Measurements from ENCODE around the gene FRMD4A. TPM values are rescaled to one million over a fixed set of nuclear protein-coding genes. Genes with fewer than 3 reads are reported as not detected.

The FRMD4A gene
- total and polyA plus RNA-seq, 2 experiments from 2014 or later = 3.7 to 12.6 TPM

DNA sequence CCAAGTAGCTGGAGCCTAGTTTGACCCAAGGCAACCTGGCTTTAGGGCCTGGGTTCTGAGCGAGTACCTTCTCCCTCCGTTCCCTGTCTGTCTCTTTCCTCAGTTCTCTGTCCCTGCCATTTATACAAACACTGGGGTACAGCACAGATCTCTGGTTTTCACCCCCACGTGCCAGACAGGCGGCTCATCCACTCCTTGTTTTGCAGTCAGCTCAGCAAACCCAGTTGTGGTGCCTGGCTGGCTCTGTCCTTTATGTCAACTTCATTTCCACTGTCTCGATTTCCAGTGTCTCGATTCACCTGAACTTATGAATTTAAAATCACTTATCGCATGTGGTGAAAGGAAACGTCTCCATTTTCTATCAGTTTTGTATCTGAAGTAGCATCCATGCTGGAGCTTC, 230.8 kb downstream of the FRMD4A start:
- no peak overlapping the region for H3K27ac ChIP-seq
- DNase-seq (ENCODE audit: low read depth in 1 of 2, low spot score in 1 of 2) = no peak
- H3K27me3 ChIP-seq = no peaks in the 10 kb centered on the region
- H3K4me1 ChIP-seq (ENCODE audit: low read depth) = no peaks in the 10 kb centered on the region
- H3K36me3 ChIP-seq = no peaks in the 10 kb centered on the region
- TF ChIP-seq, protein P1, sequence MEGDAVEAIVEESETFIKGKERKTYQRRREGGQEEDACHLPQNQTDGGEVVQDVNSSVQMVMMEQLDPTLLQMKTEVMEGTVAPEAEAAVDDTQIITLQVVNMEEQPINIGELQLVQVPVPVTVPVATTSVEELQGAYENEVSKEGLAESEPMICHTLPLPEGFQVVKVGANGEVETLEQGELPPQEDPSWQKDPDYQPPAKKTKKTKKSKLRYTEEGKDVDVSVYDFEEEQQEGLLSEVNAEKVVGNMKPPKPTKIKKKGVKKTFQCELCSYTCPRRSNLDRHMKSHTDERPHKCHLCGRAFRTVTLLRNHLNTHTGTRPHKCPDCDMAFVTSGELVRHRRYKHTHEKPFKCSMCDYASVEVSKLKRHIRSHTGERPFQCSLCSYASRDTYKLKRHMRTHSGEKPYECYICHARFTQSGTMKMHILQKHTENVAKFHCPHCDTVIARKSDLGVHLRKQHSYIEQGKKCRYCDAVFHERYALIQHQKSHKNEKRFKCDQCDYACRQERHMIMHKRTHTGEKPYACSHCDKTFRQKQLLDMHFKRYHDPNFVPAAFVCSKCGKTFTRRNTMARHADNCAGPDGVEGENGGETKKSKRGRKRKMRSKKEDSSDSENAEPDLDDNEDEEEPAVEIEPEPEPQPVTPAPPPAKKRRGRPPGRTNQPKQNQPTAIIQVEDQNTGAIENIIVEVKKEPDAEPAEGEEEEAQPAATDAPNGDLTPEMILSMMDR (IDR thresholded peaks at IDR 0.05; ENCODE audit: low read depth, low read length) = no peak
- no peak overlapping the region for H3K4me3 ChIP-seq
- H3K9me3 ChIP-seq (ENCODE audit: low read depth) = no peaks in the 10 kb centered on the region

DNA sequence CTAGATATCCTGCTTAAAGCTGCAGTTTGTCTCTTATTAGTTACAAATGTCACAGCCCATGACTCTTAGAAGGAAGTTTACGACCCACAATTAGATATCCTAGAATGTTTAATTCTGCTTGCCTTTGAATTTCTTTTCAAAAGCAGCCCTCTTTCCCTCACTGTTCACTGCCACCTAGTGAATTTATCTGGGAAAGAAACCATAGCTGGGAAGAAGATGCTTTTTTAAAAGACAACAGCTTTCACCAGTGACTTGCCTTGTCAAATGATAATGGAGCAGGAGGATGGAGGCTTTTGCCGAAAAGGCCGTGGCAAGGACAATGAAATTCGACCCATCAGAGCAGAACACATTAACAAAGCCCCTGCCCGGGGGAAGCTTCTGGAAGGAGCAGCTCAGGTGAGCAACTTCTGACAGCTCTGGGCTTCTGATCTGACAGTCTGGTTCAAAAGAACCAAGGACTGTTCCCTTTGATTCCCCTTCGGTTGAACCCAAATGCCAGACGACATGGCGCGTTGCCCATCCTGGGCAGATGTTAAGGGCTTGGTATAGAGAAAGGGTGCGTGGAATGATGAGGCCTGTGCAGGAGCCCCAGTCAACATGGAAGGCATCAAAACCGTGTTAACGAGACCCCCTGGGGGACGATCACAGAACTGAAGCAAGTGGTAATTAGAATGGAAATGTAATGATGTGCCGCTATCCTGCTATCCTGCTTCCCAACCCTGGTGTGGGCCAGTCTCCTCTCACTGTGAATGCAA, 236.8 kb downstream of the FRMD4A start:
- no peaks in the 10 kb centered on the region for H3K27me3 ChIP-seq
- DNase-seq (ENCODE audit: low read depth in 1 of 2, low spot score in 1 of 2) = peak; percentile 10 to 69
- no peak overlapping the region for H3K4me3 ChIP-seq
- peaks cover 4% of the 10 kb centered on the region for H3K4me1 ChIP-seq (ENCODE audit: low read depth)
- H3K27ac ChIP-seq = no peak overlapping the region
- TF ChIP-seq, protein P1 (IDR thresholded peaks at IDR 0.05; ENCODE audit: low read depth, low read length) = peak; percentile 57
- no peaks in the 10 kb centered on the region for H3K9me3 ChIP-seq (ENCODE audit: low read depth)
- no peaks in the 10 kb centered on the region for H3K36me3 ChIP-seq

DNA sequence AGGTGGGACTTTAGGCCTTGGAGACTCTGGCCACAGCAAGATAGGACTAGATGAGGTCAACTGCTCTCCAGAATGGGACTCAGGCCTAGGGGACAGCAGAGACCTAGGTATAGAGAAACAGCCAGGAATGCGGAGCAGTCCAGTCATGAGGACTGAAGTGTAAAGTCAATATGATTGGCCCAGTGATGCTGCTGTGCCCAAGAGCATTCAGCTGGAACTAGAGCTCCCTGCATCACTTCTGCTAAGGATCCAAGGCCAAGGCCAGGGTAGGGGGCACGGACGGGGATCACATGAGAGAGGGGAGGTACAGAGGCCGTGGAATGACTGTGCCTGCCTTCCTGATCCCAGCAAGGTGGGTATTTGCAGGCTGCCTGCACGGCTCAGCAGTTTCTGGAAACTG, 237.9 kb downstream of the FRMD4A start:
- no peak overlapping the region for H3K4me3 ChIP-seq
- H3K4me1 ChIP-seq (ENCODE audit: low read depth) = peaks cover 5% of the 10 kb centered on the region
- no peak overlapping the region for H3K27ac ChIP-seq
- H3K36me3 ChIP-seq = no peaks in the 10 kb centered on the region
- no peaks in the 10 kb centered on the region for H3K9me3 ChIP-seq (ENCODE audit: low read depth)
- no peaks in the 10 kb centered on the region for H3K27me3 ChIP-seq
- TF ChIP-seq, protein P1 (IDR thresholded peaks at IDR 0.05; ENCODE audit: low read depth, low read length) = no peak
- DNase-seq (ENCODE audit: low read depth in 1 of 2, low spot score in 1 of 2) = no peak

DNA sequence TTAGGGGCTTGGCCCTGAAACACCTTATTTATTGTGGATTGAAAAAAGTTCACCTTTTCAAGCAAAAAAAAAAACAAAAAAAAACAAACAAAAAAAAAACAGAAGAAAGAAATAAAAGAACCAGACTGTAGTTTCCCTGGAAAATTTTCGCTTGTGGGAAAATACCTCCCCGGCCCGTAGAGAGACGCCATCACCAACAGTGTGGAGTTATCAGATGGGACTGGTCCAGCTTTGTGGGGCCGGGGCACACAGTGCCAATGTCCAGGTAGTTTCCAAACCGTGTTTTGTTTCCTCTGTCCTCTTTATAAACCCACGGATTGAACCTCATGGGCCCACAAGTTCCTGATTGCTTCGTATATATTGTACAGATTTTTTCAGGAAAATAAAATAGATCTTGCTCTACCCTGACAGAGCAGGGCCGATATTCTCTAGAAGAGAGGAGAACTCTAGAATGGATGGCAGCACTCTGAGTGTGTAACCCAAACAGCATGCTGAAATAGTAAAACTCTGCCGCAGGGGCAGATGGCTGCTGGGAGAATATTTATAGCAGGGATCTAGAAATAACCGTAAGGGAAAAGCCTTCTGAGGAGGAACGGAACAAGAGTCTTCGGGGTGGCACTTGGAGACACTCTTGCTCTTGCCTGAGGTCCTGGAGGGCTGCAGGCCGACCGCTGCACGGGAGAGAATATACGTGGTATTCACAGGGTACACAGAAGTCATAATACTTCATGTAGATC, 241.0 kb downstream of the FRMD4A start:
- H3K36me3 ChIP-seq = no peaks in the 10 kb centered on the region
- no peak overlapping the region for H3K27ac ChIP-seq
- H3K4me1 ChIP-seq (ENCODE audit: low read depth) = peaks cover 5% of the 10 kb centered on the region
- H3K27me3 ChIP-seq = no peaks in the 10 kb centered on the region
- no peaks in the 10 kb centered on the region for H3K9me3 ChIP-seq (ENCODE audit: low read depth)
- no peak overlapping the region for H3K4me3 ChIP-seq
- TF ChIP-seq, protein P1 (IDR thresholded peaks at IDR 0.05; ENCODE audit: low read depth, low read length) = no peak
- no peak for DNase-seq (ENCODE audit: low read depth in 1 of 2, low spot score in 1 of 2)

DNA sequence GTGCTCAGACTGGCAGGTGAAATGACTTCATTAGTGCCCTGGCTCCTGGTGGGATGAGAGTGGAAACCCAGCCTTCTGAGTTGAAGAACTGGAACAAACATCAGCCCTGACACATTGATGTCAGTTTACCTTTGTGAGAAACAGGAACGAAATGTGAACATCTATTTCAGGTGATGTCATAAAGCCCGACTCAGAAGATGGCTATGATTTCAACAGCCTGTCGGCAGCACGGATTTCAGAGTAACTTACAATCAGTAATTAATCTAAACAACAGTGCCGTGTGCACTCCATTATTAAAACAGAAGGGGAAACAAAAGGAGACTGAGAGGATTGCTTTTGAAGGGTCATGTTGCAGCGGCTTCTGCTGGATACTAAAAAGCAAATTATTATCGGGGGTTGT, 243.2 kb downstream of the FRMD4A start:
- no peak overlapping the region for H3K4me3 ChIP-seq
- TF ChIP-seq, protein P1 (IDR thresholded peaks at IDR 0.05; ENCODE audit: low read depth, low read length) = no peak
- peaks cover 5% of the 10 kb centered on the region for H3K4me1 ChIP-seq (ENCODE audit: low read depth)
- no peaks in the 10 kb centered on the region for H3K27me3 ChIP-seq
- H3K36me3 ChIP-seq = no peaks in the 10 kb centered on the region
- no peak for DNase-seq (ENCODE audit: low read depth in 1 of 2, low spot score in 1 of 2)
- H3K27ac ChIP-seq = no peak overlapping the region
- H3K9me3 ChIP-seq (ENCODE audit: low read depth) = no peaks in the 10 kb centered on the region
